Tibial nerve (tissue), 4 donors: ENCODE results near the gene LEUTX. TPM values are rescaled to one million over a fixed set of nuclear protein-coding genes. Genes with fewer than 3 reads are reported as not detected.

ENCODE experiments used
- DNase-seq, 2 donors: peaks; one replicate each; pipeline ENCODE4 v3.0.0-alpha.2; 2019; ENCODE audit warnings: low spot score in 2 of 2
- H3K27ac ChIP-seq, 4 donors: fragments of 200-600 bp; sonication (generic) in 3 of 4; one replicate each; pipeline ENCODE4 v1.5.1; 2017 to 2019; ENCODE audit warnings: mild to moderate bottlenecking in 1 of 4
- H3K27me3 ChIP-seq, 2 donors: fragments of 200-600 bp; sonication (generic) in 1 of 2; one replicate each; pipeline versions ENCODE4 v1.5.1 to v1.6.0; 2017 to 2019
- H3K36me3 ChIP-seq, 3 donors: fragments of 200-600 bp; sonication (generic); one replicate each; pipeline ENCODE4 v1.5.1; 2018 to 2019
- H3K4me1 ChIP-seq, 4 donors: fragments of 200-600 bp; sonication (generic) in 3 of 4; one replicate each; pipeline ENCODE4 v1.5.1; 2017 to 2019
- H3K4me3 ChIP-seq, 4 donors: fragments of 200-600 bp; sonication (generic) in 3 of 4; one replicate each; pipeline ENCODE4 v1.5.1; 2017 to 2019; ENCODE audit warnings: mild to moderate bottlenecking in 1 of 4, moderate library complexity in 1 of 4
- H3K9me3 ChIP-seq, 4 donors: fragments of 200-600 bp; sonication (generic) in 3 of 4; one replicate each; pipeline ENCODE4 v1.5.1; 2017 to 2019
- CTCF ChIP-seq, 5 experiments: fragments of 200-600 bp in 3 of 5; fragments of 450-650 bp in 2 of 5; sonication (generic) in 3 of 5; IDR thresholded peaks; one replicate each; pipeline ENCODE4 v1.5.1; 2016 to 2019; ENCODE audit warnings: antibody characterized with exemption in 5 of 5, mild to moderate bottlenecking in 3 of 5, moderate library complexity in 2 of 5
- EP300 ChIP-seq, 2 donors: sonication (generic); formaldehyde crosslinking; IDR thresholded peaks; one replicate each; pipeline ENCODE4 v1.6.1; 2017; ENCODE audit warnings: antibody characterized with exemption in 2 of 2, mild to moderate bottlenecking in 1 of 2
- POLR2A ChIP-seq, 2 donors: fragments of 450-650 bp; IDR thresholded peaks; one replicate each; pipeline ENCODE4 v1.6.1; 2017; ENCODE audit warnings: antibody characterized with exemption in 2 of 2, mild to moderate bottlenecking in 2 of 2, moderate library complexity in 2 of 2
- WGBS, 2 donors: methylation state at CpG; one replicate each; pipeline ENCODE4 v1.1.5; 2018; 5-methylcytosine and 5-hydroxymethylcytosine counted together
- total RNA-seq, 4 donors: library from RNA; depleted of rRNA; stranded (reverse); fragments of >200 nt; gene quantifications; one replicate each; pipeline ENCODE4 v1.1.0, GENCODE V29; 2016

The LEUTX gene
- total RNA-seq, 4 donors from 2014 or later = not detected

- DNase-seq = no peak
- Histone ChIP-seq H3K9me3 (no peaks in the 10 kb centered on the region), H3K27ac (no peak overlapping the region), H3K27me3 (no peaks in the 10 kb centered on the region), H3K4me3 (no peak overlapping the region), H3K36me3 (no peaks in the 10 kb centered on the region), H3K4me1 (no peaks in the 10 kb centered on the region)
- TF ChIP-seq CTCF (IDR thresholded peaks at IDR 0.05) = no peak
- no peak for TF ChIP-seq EP300 (IDR thresholded peaks at IDR 0.05)
- 59 to 62% methylated on average over 5 of the region's 5 CpGs for WGBS, 2 donors
Measured at GRCh38 chr19:39736088-39736487, 42.6 kb upstream of the LEUTX start.

GRCh38 chr19:39737351-39737750 is 41.3 kb upstream of the LEUTX start:
- no peaks in the 10 kb centered on the region for H3K27me3 ChIP-seq
- 79 to 83% methylated on average over 2 to 3 of the region's 3 CpGs for WGBS, 2 donors
- no peak overlapping the region for H3K4me3 ChIP-seq
- DNase-seq = no peak
- TF ChIP-seq EP300 (IDR thresholded peaks at IDR 0.05) (no peak), CTCF (IDR thresholded peaks at IDR 0.05) (no peak), POLR2A (IDR thresholded peaks at IDR 0.05) (no peak)
- no peaks in the 10 kb centered on the region for H3K36me3 ChIP-seq
- no peak overlapping the region for H3K27ac ChIP-seq
- no peaks in the 10 kb centered on the region for H3K9me3 ChIP-seq
- H3K4me1 ChIP-seq = no peaks in the 10 kb centered on the region

DNA sequence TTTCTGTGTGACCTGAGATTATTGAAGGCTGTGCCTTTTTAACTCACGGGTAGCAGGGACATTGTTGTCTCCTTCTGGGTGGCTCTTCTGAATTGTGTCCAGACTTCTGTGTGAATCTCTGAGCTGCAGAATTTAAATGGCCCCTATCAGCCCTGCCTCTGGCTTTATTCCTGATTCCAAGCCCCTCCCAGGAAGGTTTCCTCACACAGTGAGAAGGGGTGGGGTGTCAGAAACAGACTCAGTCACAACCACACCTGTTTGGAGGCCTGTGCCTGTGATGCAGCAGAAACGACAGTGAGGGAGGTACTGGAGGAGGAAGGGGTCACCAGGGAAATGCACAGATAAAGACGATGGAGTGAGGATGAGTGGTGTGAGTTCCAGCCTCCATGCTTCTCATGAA is 40.8 kb upstream of the LEUTX start, which contains the start of gene CLC:
CLC (minus strand) TSS at position 139 of the 400 bp plus-strand sequence; CDS start at position 62, 77 bp downstream.
- TF ChIP-seq EP300 (IDR thresholded peaks at IDR 0.05) (no peak), CTCF (IDR thresholded peaks at IDR 0.05) (no peak), POLR2A (IDR thresholded peaks at IDR 0.05) (no peak)
- WGBS, 2 donors = 39 to 46% methylated on average over 3 of the region's 3 CpGs
- no peaks in the 10 kb centered on the region for H3K4me1 ChIP-seq

DNA sequence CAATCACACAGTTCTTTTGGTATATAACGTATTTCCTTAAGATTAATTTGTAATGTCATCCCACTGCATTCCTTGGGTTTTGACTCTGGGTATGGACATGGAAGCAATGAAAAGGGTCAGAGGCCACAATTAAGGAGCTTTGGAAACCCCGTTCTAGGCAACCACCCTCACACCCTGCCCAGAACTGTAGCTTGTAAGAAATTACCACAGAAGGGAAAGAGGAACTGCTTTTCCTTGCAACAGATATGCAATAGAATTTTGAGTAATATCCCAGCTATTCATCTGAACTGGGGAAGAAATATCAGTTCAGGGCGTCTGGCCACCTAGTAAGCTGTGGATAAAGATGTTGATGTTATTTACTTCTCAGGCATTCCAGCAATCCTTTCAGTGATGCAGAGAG is 39.8 kb upstream of the LEUTX start:
- H3K27ac ChIP-seq = no peak overlapping the region
- no peak overlapping the region for H3K4me3 ChIP-seq
- TF ChIP-seq POLR2A (IDR thresholded peaks at IDR 0.05) (no peak), EP300 (IDR thresholded peaks at IDR 0.05) (no peak), CTCF (IDR thresholded peaks at IDR 0.05) (no peak)
- no peaks in the 10 kb centered on the region for H3K9me3 ChIP-seq
- H3K27me3 ChIP-seq = no peaks in the 10 kb centered on the region
- DNase-seq = no peak
- no peaks in the 10 kb centered on the region for H3K36me3 ChIP-seq
- no peaks in the 10 kb centered on the region for H3K4me1 ChIP-seq
- WGBS, 2 donors = 36 to 47% methylated on average over 3 of the region's 3 CpGs

More for the DNA sequence above, 40.8 kb upstream of the LEUTX start, which contains the start of gene CLC:
- H3K27ac ChIP-seq = no peak within 1 kb of the TSS
- H3K27me3 ChIP-seq = no peaks in the 10 kb centered on the region
- H3K36me3 ChIP-seq = no peaks in the 10 kb centered on the region
- no peaks in the 10 kb centered on the region for H3K9me3 ChIP-seq
- H3K4me3 ChIP-seq = no peak within 1 kb of the TSS
- no peak for DNase-seq

- DNase-seq = no peak
- WGBS, 2 donors = 83 to 92% methylated on average over 1 of the region's 1 CpG
Measured at GRCh38 chr19:39740395-39740794, 38.3 kb upstream of the LEUTX start.

More at GRCh38 chr19:39740395-39740794, 38.3 kb upstream of the LEUTX start:
- Histone ChIP-seq H3K27ac (no peak overlapping the region), H3K4me3 (no peak overlapping the region), H3K27me3 (no peaks in the 10 kb centered on the region), H3K9me3 (no peaks in the 10 kb centered on the region), H3K36me3 (no peaks in the 10 kb centered on the region), H3K4me1 (no peaks in the 10 kb centered on the region)
- no peak for TF ChIP-seq POLR2A (IDR thresholded peaks at IDR 0.05)
- TF ChIP-seq EP300 (IDR thresholded peaks at IDR 0.05) = no peak
- TF ChIP-seq CTCF (IDR thresholded peaks at IDR 0.05) = no peak
